Smooth muscle cell (in vitro differentiated cells): ENCODE results near the gene ZDHHC3. TPM values are rescaled to one million over a fixed set of nuclear protein-coding genes. Genes with fewer than 3 reads are reported as not detected.

Source experiments
- DNase-seq: peaks from one replicate; lab custom pipeline; 2025; ENCODE audit not compliant: unreplicated experiment; lab: John Stamatoyannopoulos, UW
- H2AFZ ChIP-seq: fragments of 200-600 bp; sonication (generic); 2 replicates; pipeline ENCODE4 v1.6.0; 2016; ENCODE audit warnings: antibody characterized with exemption, low read depth, mild to moderate bottlenecking
- H3F3A ChIP-seq: fragments of 200-600 bp; sonication (generic); 2 replicates; pipeline ENCODE4 v1.6.0; 2017; ENCODE audit warnings: antibody characterized with exemption, low read depth
- H3K27ac ChIP-seq: fragments of 200-600 bp; sonication (generic); 2 replicates; pipeline ENCODE4 v1.5.1; 2016; ENCODE audit warnings: low read depth, mild to moderate bottlenecking
- H3K27me3 ChIP-seq: fragments of 200-600 bp; sonication (generic); 2 replicates; pipeline ENCODE4 v1.6.1; 2016; ENCODE audit warnings: low read depth, mild to moderate bottlenecking
- H3K36me3 ChIP-seq: fragments of 200-600 bp; sonication (generic); 2 replicates; pipeline ENCODE4 v1.5.1; 2016; ENCODE audit warnings: low read depth
- H3K4me1 ChIP-seq: fragments of 200-600 bp; sonication (generic); 2 replicates; pipeline ENCODE4 v1.5.1; 2016; ENCODE audit warnings: low read depth
- H3K4me2 ChIP-seq: fragments of 200-600 bp; sonication (generic); 2 replicates; pipeline ENCODE4 v1.6.0; 2016; ENCODE audit warnings: mild to moderate bottlenecking
- H3K4me3 ChIP-seq: fragments of 200-600 bp; sonication (generic); 2 replicates; pipeline ENCODE4 v1.5.1; 2016; ENCODE audit warnings: mild to moderate bottlenecking
- H3K79me2 ChIP-seq: fragments of 200-600 bp; sonication (generic); 2 replicates; pipeline ENCODE4 v1.6.0; 2016; ENCODE audit warnings: low read depth, mild to moderate bottlenecking
- H3K9ac ChIP-seq: fragments of 200-600 bp; sonication (generic); 2 replicates; pipeline ENCODE4 v1.6.0; 2016; ENCODE audit warnings: low read depth
- H3K9me3 ChIP-seq: fragments of 200-600 bp; sonication (generic); replicated peaks from 2 replicates; pipeline ENCODE4 v1.5.1; 2016; ENCODE audit warnings: low read depth
- H4K20me1 ChIP-seq: fragments of 200-600 bp; sonication (generic); 2 replicates; pipeline ENCODE4 v1.6.0; 2016; ENCODE audit warnings: low read depth
- WGBS: methylation state at CpG from one replicate; pipeline ENCODE4 v1.1.7; 2016; ENCODE audit warnings: low lambda C conversion rate; 5-methylcytosine and 5-hydroxymethylcytosine counted together
- polyA plus RNA-seq: library from polyadenylated mRNA; unstranded; fragments of >200 nt; fragmentation: Nextera tagmentation; extraction: Ambion mirVana; gene quantifications from 2 replicates; pipeline ENCODE4 v1.2.1, GENCODE V29; 2016
- total RNA-seq: library from RNA; depleted of rRNA; stranded (reverse); fragments of >200 nt; gene quantifications from 2 replicates; pipeline ENCODE4 v1.2.3, GENCODE V29; 2014
- TF ChIP-seq, protein P1 (sequence below): fragments of 200-600 bp; sonication (generic); IDR thresholded peaks from 2 replicates; pipeline ENCODE4 v1.5.1; 2017; ENCODE audit warnings: borderline replicate concordance, mild to moderate bottlenecking, antibody characterized with exemption; ENCODE audit not compliant: insufficient read depth, poor library complexity, severe bottlenecking

The ZDHHC3 gene
- total and polyA plus RNA-seq, 2 experiments from 2014 or later, result 40.5 to 63.7 TPM

DNA sequence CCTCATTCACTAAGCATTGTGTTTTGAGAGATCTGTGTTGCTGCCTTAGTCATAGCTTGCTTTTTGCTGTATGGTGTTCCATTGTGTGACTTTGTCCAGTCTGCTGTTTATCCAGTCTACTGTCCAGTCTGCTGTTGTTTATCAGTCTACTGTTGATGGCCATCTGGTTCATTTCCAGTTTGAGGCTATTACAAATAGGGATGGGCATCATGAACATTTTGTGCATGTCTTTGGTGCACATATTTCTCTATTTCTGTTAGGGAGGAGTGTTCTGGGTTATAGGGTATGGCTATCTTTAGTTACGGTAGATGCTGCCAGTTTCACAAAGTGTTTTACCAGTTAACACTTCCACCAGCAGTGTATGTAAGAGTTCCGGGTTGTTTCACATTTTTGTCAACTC, 27.9 kb upstream of the ZDHHC3 start:
- Histone ChIP-seq H3K27me3 (no peaks in the 10 kb centered on the region), H3F3A (no peaks in the 10 kb centered on the region), H3K27ac (no peak overlapping the region), H3K4me2 (no peak overlapping the region), H3K79me2 (no peaks in the 10 kb centered on the region), H3K9me3 (no peaks in the 10 kb centered on the region), H3K9ac (no peak overlapping the region), H3K4me1 (no peaks in the 10 kb centered on the region), H4K20me1 (no peaks in the 10 kb centered on the region), H3K4me3 (no peak overlapping the region), H2AFZ (no peak overlapping the region), H3K36me3 (peaks cover 28% of the 10 kb centered on the region)
- TF ChIP-seq, protein P1, sequence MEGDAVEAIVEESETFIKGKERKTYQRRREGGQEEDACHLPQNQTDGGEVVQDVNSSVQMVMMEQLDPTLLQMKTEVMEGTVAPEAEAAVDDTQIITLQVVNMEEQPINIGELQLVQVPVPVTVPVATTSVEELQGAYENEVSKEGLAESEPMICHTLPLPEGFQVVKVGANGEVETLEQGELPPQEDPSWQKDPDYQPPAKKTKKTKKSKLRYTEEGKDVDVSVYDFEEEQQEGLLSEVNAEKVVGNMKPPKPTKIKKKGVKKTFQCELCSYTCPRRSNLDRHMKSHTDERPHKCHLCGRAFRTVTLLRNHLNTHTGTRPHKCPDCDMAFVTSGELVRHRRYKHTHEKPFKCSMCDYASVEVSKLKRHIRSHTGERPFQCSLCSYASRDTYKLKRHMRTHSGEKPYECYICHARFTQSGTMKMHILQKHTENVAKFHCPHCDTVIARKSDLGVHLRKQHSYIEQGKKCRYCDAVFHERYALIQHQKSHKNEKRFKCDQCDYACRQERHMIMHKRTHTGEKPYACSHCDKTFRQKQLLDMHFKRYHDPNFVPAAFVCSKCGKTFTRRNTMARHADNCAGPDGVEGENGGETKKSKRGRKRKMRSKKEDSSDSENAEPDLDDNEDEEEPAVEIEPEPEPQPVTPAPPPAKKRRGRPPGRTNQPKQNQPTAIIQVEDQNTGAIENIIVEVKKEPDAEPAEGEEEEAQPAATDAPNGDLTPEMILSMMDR, result no peak
- no peak for DNase-seq
- whole genome bisulfite sequencing, result 96% methylated on average over 2 of the region's 2 CpGs

DNA sequence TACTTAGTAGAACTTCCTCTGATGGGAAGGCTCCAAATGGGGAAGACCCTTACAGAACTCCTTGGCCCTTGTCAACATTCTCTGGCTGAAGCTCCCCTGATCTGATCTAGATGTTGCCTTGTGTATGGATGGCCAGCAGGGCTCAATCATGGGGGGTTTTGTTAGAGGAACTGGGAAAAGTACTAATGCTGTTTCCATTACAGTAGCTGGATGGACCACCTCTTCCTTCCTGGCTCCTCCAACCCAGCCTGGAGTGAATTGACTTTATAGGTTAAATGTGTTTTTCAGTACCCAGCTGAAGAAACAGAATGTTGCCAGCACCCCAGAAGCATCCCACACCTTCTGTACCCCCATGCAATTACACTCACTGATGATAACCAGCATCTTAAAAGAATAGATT, 27.4 kb upstream of the ZDHHC3 start:
- H3K27ac ChIP-seq, result no peak overlapping the region
- H3K4me1 ChIP-seq, result no peaks in the 10 kb centered on the region
- DNase-seq, result no peak
- peaks cover 28% of the 10 kb centered on the region for H3K36me3 ChIP-seq
- H3F3A ChIP-seq, result no peaks in the 10 kb centered on the region
- no peaks in the 10 kb centered on the region for H3K79me2 ChIP-seq
- H3K9ac ChIP-seq, result no peak overlapping the region
- no peaks in the 10 kb centered on the region for H3K27me3 ChIP-seq
- no peak overlapping the region for H2AFZ ChIP-seq
- no peaks in the 10 kb centered on the region for H4K20me1 ChIP-seq
- no peak overlapping the region for H3K4me2 ChIP-seq
- no peaks in the 10 kb centered on the region for H3K9me3 ChIP-seq
- no peak overlapping the region for H3K4me3 ChIP-seq
- TF ChIP-seq, protein P1, result no peak

DNA sequence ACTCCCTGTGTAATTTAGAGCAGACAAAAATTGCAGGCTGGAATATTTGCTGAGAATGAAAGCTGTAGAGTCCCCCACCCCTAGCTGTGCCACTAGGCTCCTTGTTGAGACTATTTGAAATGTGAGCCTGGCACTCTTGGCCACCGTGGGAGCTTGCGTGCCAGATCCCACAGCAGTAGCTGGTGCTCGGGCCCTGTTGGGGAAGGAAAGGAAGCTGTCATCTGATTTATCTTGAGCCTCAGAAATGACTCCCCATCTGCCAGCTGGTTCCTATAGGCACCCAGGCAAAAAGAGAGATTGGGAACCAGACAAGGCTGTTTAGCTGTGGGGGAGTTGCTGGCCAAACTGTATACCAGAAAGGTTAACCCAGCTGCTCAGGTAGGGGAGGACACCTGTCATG, 26.7 kb upstream of the ZDHHC3 start:
- Histone ChIP-seq H3K4me2 (no peak overlapping the region), H3K9me3 (no peaks in the 10 kb centered on the region), H3K4me1 (no peaks in the 10 kb centered on the region), H3F3A (no peaks in the 10 kb centered on the region), H3K9ac (no peak overlapping the region), H3K27me3 (no peaks in the 10 kb centered on the region), H3K27ac (no peak overlapping the region), H3K4me3 (no peak overlapping the region), H3K79me2 (no peaks in the 10 kb centered on the region), H4K20me1 (no peaks in the 10 kb centered on the region), H3K36me3 (peaks cover 28% of the 10 kb centered on the region), H2AFZ (no peak overlapping the region)
- TF ChIP-seq, protein P1, result no peak
- DNase-seq, result no peak
- WGBS, result 97% methylated on average over 3 of the region's 3 CpGs

DNA sequence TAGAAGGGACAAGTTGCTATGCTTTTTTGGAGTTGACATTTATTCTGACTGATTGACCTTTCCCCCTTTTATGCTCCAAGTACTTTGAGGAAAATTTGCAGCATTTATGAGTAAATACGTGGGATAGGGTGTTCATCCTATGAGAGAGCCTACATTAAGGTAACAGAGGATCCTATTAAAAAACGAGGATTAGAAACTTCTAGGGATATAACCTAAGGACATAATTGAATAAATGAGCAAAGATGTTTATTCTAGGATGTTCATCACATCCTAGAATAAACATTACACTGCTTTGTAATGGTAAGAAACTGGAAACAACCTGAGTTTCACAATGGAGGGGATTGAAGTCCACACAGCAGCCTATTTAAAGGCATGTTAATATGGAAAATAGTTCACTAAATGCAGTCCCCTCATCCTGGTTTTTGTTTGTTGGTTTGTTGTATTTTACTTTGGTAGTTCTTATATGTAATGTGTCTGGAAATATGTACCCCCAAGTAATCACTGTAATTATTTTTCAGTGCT, 26.2 kb upstream of the ZDHHC3 start:
- no peak overlapping the region for H3K4me2 ChIP-seq
- TF ChIP-seq, protein P1, result no peak

More for the DNA sequence above, 26.2 kb upstream of the ZDHHC3 start:
- no peaks in the 10 kb centered on the region for H4K20me1 ChIP-seq
- H3K27ac ChIP-seq, result no peak overlapping the region
- no peaks in the 10 kb centered on the region for H3K4me1 ChIP-seq
- no peaks in the 10 kb centered on the region for H3K79me2 ChIP-seq
- no peak overlapping the region for H3K4me3 ChIP-seq
- H3K27me3 ChIP-seq, result no peaks in the 10 kb centered on the region
- 91% methylated on average over 2 of the region's 2 CpGs for WGBS
- no peaks in the 10 kb centered on the region for H3K9me3 ChIP-seq
- no peak for DNase-seq
- H3F3A ChIP-seq, result no peaks in the 10 kb centered on the region
- peaks cover 28% of the 10 kb centered on the region for H3K36me3 ChIP-seq
- H2AFZ ChIP-seq, result no peak overlapping the region
- no peak overlapping the region for H3K9ac ChIP-seq
